ENCODE measurements around the gene SPRED3. TPM values are rescaled to one million over a fixed set of nuclear protein-coding genes. Genes with fewer than 3 reads are reported as not detected.
"Not testable (repeated sequence)": the region's sequence is repeated elsewhere in the genome, so short reads cannot be mapped to it uniquely, and the experiment has no call there.

Gene SPRED3
- total RNA-seq, 2 donors from 2014 or later = 5.3 to 10.0 TPM

GRCh38 chr19:38361633-38362075, 26.8 kb upstream of the SPRED3 start:
- peaks cover 57% of the 10 kb centered on the region for H3K27me3 Mint-ChIP-seq (ENCODE audit: insufficient read depth)
- WGBS, 2 experiments (ENCODE audit: insufficient coverage in 1 of 2, insufficient read length in 1 of 2) = 1% methylated on average over 16 to 37 of the region's 37 CpGs
- DNase-seq = peak; percentile 99
- peaks cover 18% of the 10 kb centered on the region for H3K9me3 Mint-ChIP-seq
- no peaks in the 10 kb centered on the region for H3K4me1 ChIP-seq (ENCODE audit: control insufficient read depth, insufficient read depth, low read length)
- H3K4me3 ChIP-seq (ENCODE audit: low read length) = peak overlapping the region; percentile 84
- no peak overlapping the region for H3K27ac ChIP-seq (ENCODE audit: low read depth, low read length)
- peaks cover 4% of the 10 kb centered on the region for H3K4me1 Mint-ChIP-seq
- peak overlapping the region; percentile 90 for H3K27ac Mint-ChIP-seq
- peak overlapping the region; percentile 73 for H3K4me3 Mint-ChIP-seq
- H3K36me3 ChIP-seq (ENCODE audit: control insufficient read depth, insufficient read depth, low read length) = no peaks in the 10 kb centered on the region
- peak; percentile 55 for TF ChIP-seq CTCF (conservative IDR thresholded peaks at IDR 0.05)
- H3K9me3 ChIP-seq (ENCODE audit: control insufficient read depth, low read length) = peaks cover 7% of the 10 kb centered on the region
- H3K27me3 ChIP-seq (ENCODE audit: control insufficient read depth, insufficient read depth, low read length, poor library complexity, severe bottlenecking) = peaks cover 44% of the 10 kb centered on the region
- peak overlapping the region; percentile 13 for H3K9ac ChIP-seq (ENCODE audit: extremely low read depth, low read length, poor library complexity, severe bottlenecking)
- H3K36me3 Mint-ChIP-seq (ENCODE audit: low read depth) = no peaks in the 10 kb centered on the region

- peak overlapping the region; percentile 13 for H3K9ac ChIP-seq (ENCODE audit: extremely low read depth, low read length, poor library complexity, severe bottlenecking)
Observed at GRCh38 chr19:38362076-38362945, 26.2 kb upstream of the SPRED3 start.

GRCh38 chr19:38362946-38363688, 25.4 kb upstream of the SPRED3 start:
- not testable (repeated sequence) for H3K4me1 Mint-ChIP-seq; H3K27ac ChIP-seq (ENCODE audit: low read depth, low read length); H3K36me3 ChIP-seq (ENCODE audit: control insufficient read depth, insufficient read depth, low read length); H3K27ac Mint-ChIP-seq; H3K4me1 ChIP-seq (ENCODE audit: control insufficient read depth, insufficient read depth, low read length); H3K9ac ChIP-seq (ENCODE audit: extremely low read depth, low read length, poor library complexity, severe bottlenecking); DNase-seq; H3K9me3 ChIP-seq (ENCODE audit: control insufficient read depth, low read length); H3K36me3 Mint-ChIP-seq (ENCODE audit: low read depth)
- Histone ChIP-seq H3K27me3 (ENCODE audit: control insufficient read depth, insufficient read depth, low read length, poor library complexity, severe bottlenecking) (peaks cover 35% of the 10 kb centered on the region), H3K4me3 (ENCODE audit: low read length) (peak overlapping the region; percentile 84)
- peaks cover 52% of the 10 kb centered on the region for H3K27me3 Mint-ChIP-seq (ENCODE audit: insufficient read depth)
- H3K4me3 Mint-ChIP-seq = peak overlapping the region; percentile 73
- 78 to 83% methylated on average over 11 to 13 of the region's 16 CpGs for WGBS, 2 experiments (ENCODE audit: insufficient coverage in 1 of 2, insufficient read length in 1 of 2)
- H3K9me3 Mint-ChIP-seq = peaks cover 18% of the 10 kb centered on the region

More at GRCh38 chr19:38362076-38362945, 26.2 kb upstream of the SPRED3 start:
- Histone ChIP-seq H3K4me1 (ENCODE audit: control insufficient read depth, insufficient read depth, low read length) (no peaks in the 10 kb centered on the region), H3K36me3 (ENCODE audit: control insufficient read depth, insufficient read depth, low read length) (no peaks in the 10 kb centered on the region), H3K4me3 (ENCODE audit: low read length) (peak overlapping the region; percentile 84), H3K27me3 (ENCODE audit: control insufficient read depth, insufficient read depth, low read length, poor library complexity, severe bottlenecking) (peaks cover 39% of the 10 kb centered on the region), H3K27ac (ENCODE audit: low read depth, low read length) (no peak overlapping the region), H3K9me3 (ENCODE audit: control insufficient read depth, low read length) (peaks cover 7% of the 10 kb centered on the region)
- Mint-ChIP-seq H3K9me3 (peaks cover 18% of the 10 kb centered on the region), H3K4me1 (peaks cover 4% of the 10 kb centered on the region), H3K4me3 (peak overlapping the region; percentile 73), H3K36me3 (ENCODE audit: low read depth) (no peaks in the 10 kb centered on the region), H3K27ac (peak overlapping the region; percentile 90), H3K27me3 (ENCODE audit: insufficient read depth) (peaks cover 57% of the 10 kb centered on the region)
- no peak for TF ChIP-seq CTCF (conservative IDR thresholded peaks at IDR 0.05)
- peak; percentile 98 for DNase-seq
- 2 to 7% methylated on average over 25 to 68 of the region's 68 CpGs for WGBS, 2 experiments (ENCODE audit: insufficient coverage in 1 of 2, insufficient read length in 1 of 2)
